Ammon's horn (tissue), 1 donor: ENCODE measurements around the gene MED22.

Experiments used
- DNase-seq: peaks from one replicate; pipeline ENCODE4 v3.0.0-alpha.2; 2016; ENCODE audit warnings: low spot score

Gene MED22

GRCh38 chr9:133375724-133376654 lies 28.1 kb upstream of the MED22 start, which contains the start of the genes STKLD1 and SURF4:
TSS of gene STKLD1 (plus strand) at chr9:133376366. CDS start at chr9:133376474, 108 bp downstream.
TSS of gene SURF4 (minus strand) at chr9:133376060. CDS start at chr9:133375969, 91 bp downstream.
- peak; percentile 98 for DNase-seq

DNA sequence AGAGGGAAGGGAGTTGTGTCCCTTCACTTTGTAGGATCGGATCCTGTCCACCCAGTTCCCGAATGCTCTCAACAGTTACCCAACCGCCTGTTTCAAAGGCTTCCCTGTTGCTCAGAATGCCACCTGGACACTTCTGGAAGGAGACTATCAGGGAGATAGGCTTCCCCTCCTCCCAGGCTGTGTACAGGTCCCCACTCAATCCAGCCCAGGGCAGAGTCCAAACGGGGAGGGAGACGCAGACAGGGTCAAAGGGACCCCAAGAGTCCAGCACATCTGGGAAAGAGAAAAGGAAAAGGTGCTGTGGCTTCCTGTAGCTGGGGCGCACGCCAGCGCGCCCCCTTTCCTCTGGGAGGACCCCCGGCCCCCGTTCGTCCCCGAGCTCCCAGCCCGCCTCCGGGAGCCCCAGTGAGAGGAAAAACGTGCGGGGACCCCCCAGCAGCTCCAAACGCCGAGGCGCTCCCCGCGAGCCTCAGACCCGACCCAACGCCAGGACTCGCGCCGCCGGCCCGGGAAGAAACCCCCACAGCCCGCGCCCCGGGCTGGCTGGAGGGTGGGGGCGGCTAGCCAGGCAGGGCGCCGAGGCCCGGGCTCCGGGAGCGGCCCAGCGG lies 27.3 kb upstream of the MED22 start:
- DNase-seq, result no peak

- DNase-seq, result no peak
These were observed 26.7 kb upstream of the MED22 start for GRCh38 chr9:133374612-133375115.

DNA sequence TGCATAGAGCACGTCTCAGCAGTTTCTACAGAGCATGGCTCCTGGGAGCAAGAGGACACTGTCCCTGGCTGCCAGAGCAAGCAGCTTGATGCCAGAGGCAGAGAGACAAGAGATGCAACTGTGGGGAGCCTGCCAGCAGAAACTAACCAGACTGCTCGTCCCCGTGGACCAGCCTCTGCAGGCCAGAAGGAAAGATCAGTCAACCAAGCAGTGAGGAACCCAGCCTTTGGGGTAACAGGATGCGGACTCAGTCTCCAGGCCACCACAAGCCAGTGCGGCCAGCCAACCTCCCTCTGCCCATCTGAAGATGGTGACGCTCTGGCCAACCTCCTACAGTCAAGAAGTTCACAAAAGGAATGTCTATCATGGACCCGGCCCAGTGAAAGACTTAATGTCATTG lies 24.2 kb upstream of the MED22 start:
- DNase-seq, result no peak

GRCh38 chr9:133371261-133371711 lies 23.4 kb upstream of the MED22 start:
- no peak for DNase-seq

DNA sequence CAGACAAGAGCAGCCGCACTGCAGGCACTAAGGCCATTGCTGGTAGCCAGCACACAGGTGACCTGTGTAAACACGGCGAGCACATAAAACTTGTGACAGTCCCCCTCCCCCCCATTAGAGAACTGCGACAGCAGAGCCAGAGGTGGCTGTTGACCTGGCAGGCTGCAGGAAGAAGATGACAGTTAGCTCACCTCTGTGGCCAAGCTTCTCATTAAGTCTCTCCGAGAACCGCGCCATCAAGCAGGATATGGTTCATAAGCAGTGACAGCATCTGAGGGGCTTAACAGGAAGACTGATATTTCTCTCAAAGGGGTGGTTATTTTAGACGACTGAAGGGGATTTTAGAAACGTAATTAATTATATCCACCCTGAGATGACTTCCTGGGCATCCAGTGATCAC lies 22.8 kb upstream of the MED22 start:
- no peak for DNase-seq

DNA sequence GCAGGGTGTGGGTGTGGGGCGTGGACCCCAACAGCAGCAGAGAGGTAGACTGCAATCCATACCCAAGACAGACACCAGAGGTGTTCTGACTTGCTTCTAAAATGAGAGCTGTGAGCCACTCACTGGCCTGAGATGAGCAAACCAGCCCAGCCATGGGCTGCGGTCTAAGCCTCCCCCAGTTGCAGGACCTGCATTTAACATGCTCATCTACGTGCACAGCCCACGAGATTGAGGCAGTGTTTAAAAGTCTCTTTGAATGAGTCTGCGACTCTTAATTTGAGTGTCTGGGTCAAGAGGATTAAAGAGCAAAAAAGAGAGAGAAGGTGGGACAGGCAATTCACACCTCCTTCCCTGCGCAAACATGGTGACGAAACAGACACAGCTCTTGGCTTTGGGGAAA lies 22.0 kb upstream of the MED22 start:
- no peak for DNase-seq

- DNase-seq, result no peak
These were observed 21.5 kb upstream of the MED22 start for GRCh38 chr9:133369422-133369821.

DNA sequence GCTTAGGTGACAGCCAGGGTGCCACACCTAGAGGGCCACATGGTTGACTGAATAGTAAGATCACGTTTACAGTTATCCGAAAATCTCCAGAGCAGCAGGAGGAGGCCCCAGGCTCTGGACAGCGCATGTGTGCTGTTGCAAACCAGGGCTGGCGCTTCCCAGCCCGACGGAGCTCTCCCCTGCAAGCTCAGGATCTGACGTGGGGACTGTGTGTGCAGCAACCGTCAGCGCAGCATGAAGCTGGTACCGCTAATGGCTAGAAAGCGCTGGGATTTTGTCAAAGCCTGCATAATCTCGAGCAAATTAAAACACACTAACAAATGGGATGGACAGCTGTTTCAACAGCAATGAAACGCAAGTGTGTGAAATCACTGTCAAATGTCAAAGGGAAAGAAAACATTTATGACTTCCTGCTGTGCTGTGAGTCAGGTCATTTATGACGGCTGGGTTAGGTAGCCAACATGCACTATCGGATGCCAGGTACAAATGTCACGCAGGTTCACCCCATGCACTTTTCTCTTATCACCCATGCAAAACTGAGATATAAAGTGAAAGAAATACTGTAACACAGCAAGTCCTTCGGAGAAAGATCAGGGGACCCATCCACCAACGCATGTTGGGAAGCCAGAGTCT lies 20.4 kb upstream of the MED22 start:
- peak; percentile 63 for DNase-seq

- DNase-seq, result no peak
These were observed 19.8 kb upstream of the MED22 start for GRCh38 chr9:133367778-133368177.

DNA sequence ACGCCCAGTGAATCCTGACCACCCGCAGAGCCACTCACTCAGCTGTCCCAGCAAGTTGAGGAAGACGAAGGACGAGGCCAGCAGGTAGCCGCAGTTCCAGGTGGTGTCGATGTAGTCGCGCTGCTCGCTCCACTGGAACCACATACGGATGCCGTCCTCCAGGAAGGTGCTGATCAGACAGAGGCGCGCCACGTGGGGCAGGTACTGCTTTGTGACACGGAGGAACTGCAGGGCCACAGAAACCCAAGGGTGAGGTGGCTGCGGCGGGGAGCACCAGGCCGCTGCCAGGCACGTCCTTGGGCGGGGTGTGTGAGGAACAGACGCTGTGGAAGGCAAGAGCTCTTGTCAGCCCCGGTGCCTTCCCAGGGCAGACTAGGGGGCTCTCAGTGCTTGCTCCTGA lies 19.3 kb upstream of the MED22 start:
- DNase-seq, result no peak

GRCh38 chr9:133366435-133366834 lies 18.5 kb upstream of the MED22 start:
- DNase-seq, result no peak

DNA sequence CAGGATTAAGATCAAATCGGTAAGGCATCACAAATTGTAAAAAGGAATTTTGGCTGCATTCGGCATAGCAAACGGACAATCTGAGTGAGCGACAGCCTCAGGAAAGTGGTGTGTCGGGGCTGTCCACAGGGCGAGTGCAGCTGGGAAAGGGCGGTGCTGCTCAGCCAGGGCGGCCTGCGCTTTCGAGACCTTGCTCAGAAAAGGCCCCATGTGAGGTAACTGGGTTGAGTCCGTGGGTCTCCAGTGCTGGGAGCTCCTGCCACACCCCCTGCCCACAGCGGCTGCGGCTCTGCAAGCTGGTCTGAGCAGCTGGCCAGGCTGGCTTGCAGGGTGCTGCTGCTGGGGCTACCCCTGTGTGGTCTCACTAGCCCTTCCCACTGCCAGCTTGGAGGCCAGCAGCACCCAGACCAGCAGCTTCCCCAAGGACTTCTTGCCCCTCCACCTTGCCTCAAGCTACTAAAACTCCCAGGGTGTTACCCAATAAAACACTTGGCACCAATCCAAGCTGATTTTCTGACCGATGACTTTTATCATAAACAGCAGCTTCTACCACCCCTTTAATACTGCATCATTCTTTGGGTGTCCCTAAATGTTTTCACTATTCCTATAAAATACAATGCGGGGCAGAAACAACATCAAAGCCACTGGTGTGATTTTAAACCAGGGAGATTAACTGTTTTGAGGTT lies 14.6 kb upstream of the MED22 start:
- DNase-seq, result no peak

DNA sequence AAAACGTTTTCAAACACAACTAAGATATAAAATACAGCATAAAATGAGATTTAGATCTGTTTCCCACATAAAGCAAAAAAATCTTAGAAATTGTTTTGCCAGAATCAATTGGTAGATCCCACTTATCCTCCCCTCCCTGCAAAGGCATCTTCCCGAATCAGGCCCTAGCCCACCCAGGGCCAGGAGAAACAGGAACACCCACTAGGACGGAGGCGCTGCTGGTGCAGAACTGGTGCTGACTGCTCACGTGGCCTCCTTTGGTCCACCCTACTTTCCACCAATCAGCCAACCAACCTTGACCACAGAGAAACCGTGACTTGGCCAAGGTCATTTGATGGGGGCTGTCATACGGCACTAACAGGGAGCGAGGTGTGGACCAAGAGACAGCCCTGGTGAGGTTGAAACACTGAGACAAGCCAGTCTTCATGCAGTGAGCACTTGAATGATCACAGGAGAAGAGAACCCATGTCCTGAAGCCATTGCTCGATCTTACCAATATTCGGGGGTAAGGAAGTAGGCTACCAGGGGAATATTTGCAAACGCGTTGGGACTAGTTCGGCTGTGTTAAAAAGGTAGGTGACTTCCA lies 13.7 kb upstream of the MED22 start:
- no peak for DNase-seq

DNA sequence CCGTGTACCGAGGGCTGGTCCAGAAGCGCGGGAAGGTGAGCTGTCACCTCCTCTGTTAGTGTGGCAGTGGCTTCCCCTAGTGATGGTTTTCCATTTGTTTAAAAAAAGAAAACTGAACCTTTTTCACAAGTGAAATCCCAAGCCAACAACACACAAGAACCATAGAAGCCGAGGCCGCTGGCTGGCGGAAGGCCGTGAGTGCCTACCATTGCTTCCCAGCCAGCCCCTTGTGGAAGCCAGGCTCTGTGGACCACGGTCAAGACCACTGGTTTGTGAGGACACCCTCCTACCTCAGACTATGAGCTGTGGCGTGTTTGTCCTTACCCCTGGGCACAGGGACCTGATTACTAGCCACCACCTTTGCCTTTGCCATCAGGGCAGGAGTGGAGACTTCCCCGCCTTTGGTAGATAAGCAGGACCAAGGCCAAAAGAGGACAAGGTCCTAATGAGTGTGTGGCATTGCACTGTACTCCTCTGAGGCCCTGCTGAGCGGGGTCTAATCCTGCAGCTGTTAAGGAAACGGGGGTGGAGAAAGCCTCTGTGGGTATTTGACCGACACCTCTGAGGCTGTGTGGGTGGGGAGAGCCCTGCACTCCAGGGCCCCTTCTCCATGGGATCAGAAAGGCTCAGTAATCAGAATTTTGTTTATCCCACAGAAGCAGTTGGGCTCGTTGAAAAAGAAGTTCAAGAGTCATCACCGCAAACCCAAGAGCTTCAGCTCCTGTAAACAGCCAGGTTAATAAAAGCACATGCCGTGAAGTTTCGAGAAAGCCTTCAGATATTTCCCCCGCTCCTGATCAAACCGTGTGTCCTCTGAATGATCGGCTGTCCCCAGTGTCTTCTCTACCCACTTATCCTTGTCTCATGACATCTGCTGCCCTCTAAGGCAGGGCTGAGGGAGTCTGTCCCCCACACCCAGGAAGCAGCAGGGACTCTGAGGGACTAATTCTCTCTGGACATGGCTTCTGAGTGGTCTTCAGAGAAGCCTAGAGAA lies 12.8 kb upstream of the MED22 start:
- DNase-seq, result no peak

- DNase-seq, result no peak
These were observed 11.7 kb upstream of the MED22 start for GRCh38 chr9:133359399-133360175.

DNA sequence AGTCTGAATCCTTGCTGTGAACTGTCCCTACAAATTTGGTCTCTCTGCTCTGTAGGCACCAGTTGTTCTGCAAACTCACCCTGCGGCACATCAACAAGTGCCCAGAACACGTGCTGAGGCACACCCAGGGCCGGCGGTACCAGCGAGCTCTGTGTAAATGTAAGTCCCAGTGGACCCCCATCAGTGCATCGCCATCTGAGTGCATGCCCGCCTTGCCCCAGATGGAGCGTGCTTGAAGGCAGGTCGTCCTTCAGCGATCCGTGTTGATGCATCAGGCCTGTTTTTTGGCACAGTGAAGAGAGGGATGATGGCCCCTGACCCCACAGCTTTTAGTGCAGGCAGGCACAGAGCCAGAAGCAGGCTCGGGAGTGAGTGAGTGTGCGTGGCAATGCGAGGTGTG lies 9.7 kb upstream of the MED22 start:
- DNase-seq, result no peak

DNA sequence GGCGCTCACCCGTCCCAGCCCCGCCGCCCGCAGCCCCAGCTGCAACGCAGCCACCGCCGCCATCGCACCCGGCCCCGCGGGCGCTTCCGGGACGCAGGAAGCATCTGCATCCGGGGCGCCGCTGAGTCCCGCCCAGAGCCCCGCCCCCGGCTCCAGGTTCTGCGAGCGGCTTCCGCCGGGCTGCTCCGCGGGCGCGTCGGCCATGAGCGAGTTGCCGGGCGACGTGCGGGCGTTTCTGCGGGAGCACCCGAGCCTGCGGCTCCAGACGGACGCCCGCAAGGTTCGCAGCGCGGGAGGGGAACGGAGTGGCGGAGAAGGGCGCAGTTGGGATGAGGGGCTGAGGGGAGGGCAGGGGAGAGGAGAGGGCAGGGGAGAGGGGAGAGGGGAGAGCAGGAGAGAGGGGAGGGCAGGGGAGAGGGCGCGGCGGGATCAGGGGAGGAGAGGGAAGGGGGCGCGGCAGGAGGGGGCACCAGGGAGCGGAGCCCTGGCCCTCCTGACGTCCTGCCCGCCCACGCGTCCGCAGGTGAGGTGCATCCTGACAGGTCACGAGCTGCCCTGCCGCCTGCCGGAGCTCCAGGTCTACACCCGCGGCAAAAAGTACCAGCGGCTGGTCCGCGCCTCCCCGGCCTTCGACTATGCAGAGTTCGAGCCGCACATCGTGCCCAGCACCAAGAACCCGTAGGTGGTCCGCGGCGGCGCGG lies 8.6 kb upstream of the MED22 start, which contains the start of the genes SURF1 and SURF2:
Gene SURF1 (minus strand): TSS at position 97 of the 701 bp plus-strand sequence. CDS start 34 bp downstream, at position 63.
Gene SURF2 (plus strand): TSS at position 160 of the 701 bp plus-strand sequence. CDS start 43 bp downstream, at position 203.
- peak; percentile 76 for DNase-seq
